Mucosa of stomach (tissue), 1 donor: ENCODE measurements around the gene RPL26.
"Not testable (repeated sequence)": the region's sequence is repeated elsewhere in the genome, so short reads cannot be mapped to it uniquely, and the experiment has no call there.

Experiments
- H3K27me3 ChIP-seq: one replicate; pipeline ENCODE4 v1.7.0; 2013; ENCODE audit warnings: mild to moderate bottlenecking, low read length; ENCODE audit not compliant: control insufficient read depth, insufficient read depth
- H3K36me3 ChIP-seq: one replicate; pipeline ENCODE4 v1.7.0; 2013; ENCODE audit warnings: low read length; ENCODE audit not compliant: control insufficient read depth, insufficient read depth
- H3K4me1 ChIP-seq: one replicate; pipeline ENCODE4 v1.7.0; 2013; ENCODE audit warnings: mild to moderate bottlenecking, low read length; ENCODE audit not compliant: control insufficient read depth, insufficient read depth
- H3K4me3 ChIP-seq: one replicate; pipeline ENCODE4 v1.7.0; 2013; ENCODE audit warnings: low read length
- H3K9ac ChIP-seq: one replicate; pipeline ENCODE4 v1.7.0; 2013; ENCODE audit warnings: mild to moderate bottlenecking, low read length, moderate library complexity
- H3K9me3 ChIP-seq: one replicate; pipeline ENCODE4 v1.7.0; 2013; ENCODE audit warnings: mild to moderate bottlenecking, low read length, moderate library complexity; ENCODE audit not compliant: control insufficient read depth
- donor health status: Pancreatic carcinoma.

Gene RPL26

GRCh38 chr17:8376271-8377067, 6.5 kb downstream of the RPL26 start, which contains the start of gene KRABD2:
Gene KRABD2 (minus strand): TSS chr17:8376704.
- peak within 1 kb of the TSS; percentile 56 for H3K4me3 ChIP-seq
- no peaks in the 10 kb centered on the region for H3K9me3 ChIP-seq
- peak within 1 kb of the TSS; percentile 64 for H3K9ac ChIP-seq
- no peaks in the 10 kb centered on the region for H3K27me3 ChIP-seq
- H3K4me1 ChIP-seq: peaks cover 25% of the 10 kb centered on the region
- peaks cover 9% of the 10 kb centered on the region for H3K36me3 ChIP-seq

- Histone ChIP-seq H3K9ac (peak overlapping the region; percentile 64), H3K27me3 (no peaks in the 10 kb centered on the region), H3K9me3 (no peaks in the 10 kb centered on the region), H3K36me3 (peaks cover 9% of the 10 kb centered on the region), H3K4me1 (peaks cover 18% of the 10 kb centered on the region), H3K4me3 (peak overlapping the region; percentile 56)
These were observed 7.2 kb downstream of the RPL26 start for GRCh38 chr17:8375738-8376259.

GRCh38 chr17:8373856-8374255, 9.1 kb downstream of the RPL26 start:
- H3K4me1 ChIP-seq: peaks cover 14% of the 10 kb centered on the region
- H3K4me3 ChIP-seq: not testable (repeated sequence)

DNA sequence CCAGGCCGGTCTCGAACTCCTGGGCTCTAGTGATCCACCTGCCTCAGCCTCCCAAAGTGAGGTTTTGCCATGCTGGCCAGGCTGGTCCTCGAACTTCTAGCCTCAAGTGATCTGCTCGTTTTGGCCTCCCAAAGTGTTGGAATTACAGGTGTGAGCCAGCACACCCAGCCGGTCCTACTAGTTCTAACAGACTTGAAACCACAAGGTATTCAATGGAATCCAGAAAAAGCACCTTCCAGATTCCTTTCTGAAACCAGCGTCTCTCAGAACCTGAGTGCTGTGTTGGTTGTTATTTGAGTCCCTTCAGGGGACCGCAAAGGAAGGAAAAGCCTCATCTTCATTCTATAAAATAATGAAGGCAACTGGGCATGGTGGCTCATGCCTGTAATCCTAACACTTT, 10.6 kb downstream of the RPL26 start:
- H3K36me3 ChIP-seq: peaks cover 4% of the 10 kb centered on the region
- no peak overlapping the region for H3K4me3 ChIP-seq
- H3K27me3 ChIP-seq: no peaks in the 10 kb centered on the region
- no peaks in the 10 kb centered on the region for H3K9me3 ChIP-seq
- peaks cover 14% of the 10 kb centered on the region for H3K4me1 ChIP-seq
- H3K9ac ChIP-seq: no peak overlapping the region

More at GRCh38 chr17:8373856-8374255, 9.1 kb downstream of the RPL26 start:
- not testable (repeated sequence) for H3K36me3 ChIP-seq, H3K9me3 ChIP-seq, H3K9ac ChIP-seq, H3K27me3 ChIP-seq

GRCh38 chr17:8371786-8372185, 11.2 kb downstream of the RPL26 start:
- Histone ChIP-seq H3K4me3 (no peak overlapping the region), H3K9me3 (no peaks in the 10 kb centered on the region), H3K36me3 (peaks cover under 1% of the 10 kb centered on the region), H3K4me1 (peaks cover 10% of the 10 kb centered on the region), H3K9ac (no peak overlapping the region), H3K27me3 (no peaks in the 10 kb centered on the region)

- H3K4me3 ChIP-seq: no peak overlapping the region
- H3K4me1 ChIP-seq: no peaks in the 10 kb centered on the region
- no peaks in the 10 kb centered on the region for H3K27me3 ChIP-seq
- H3K9me3 ChIP-seq: no peaks in the 10 kb centered on the region
- no peak overlapping the region for H3K9ac ChIP-seq
- H3K36me3 ChIP-seq: no peaks in the 10 kb centered on the region
These were observed 13.0 kb downstream of the RPL26 start for GRCh38 chr17:8369944-8370343.

DNA sequence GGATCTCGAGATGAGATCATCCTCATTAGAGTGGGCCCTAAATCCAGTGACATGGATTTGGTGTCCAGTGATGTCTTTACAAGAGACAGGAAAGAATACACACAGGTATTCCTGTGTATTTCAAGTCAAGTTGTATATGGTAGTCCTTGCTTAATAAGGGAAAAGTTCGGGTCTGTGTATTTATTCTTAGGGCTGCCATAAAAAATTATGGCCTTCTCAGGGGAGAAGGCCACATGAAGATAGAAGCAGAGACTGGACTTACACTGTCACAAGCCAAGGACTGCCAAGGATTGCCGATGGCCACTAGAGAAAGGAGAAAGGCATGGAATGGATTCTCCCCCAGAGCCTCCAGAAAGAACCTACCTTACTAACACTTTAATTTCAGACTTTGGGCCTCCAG, 14.8 kb downstream of the RPL26 start:
- Histone ChIP-seq H3K9me3 (no peaks in the 10 kb centered on the region), H3K27me3 (no peaks in the 10 kb centered on the region), H3K36me3 (no peaks in the 10 kb centered on the region), H3K4me1 (no peaks in the 10 kb centered on the region), H3K9ac (no peak overlapping the region), H3K4me3 (no peak overlapping the region)

- H3K9ac ChIP-seq: no peak overlapping the region
- no peaks in the 10 kb centered on the region for H3K27me3 ChIP-seq
- no peak overlapping the region for H3K4me3 ChIP-seq
- H3K9me3 ChIP-seq: no peaks in the 10 kb centered on the region
- no peaks in the 10 kb centered on the region for H3K4me1 ChIP-seq
- no peaks in the 10 kb centered on the region for H3K36me3 ChIP-seq
These were observed 16.8 kb downstream of the RPL26 start for GRCh38 chr17:8366231-8366630.

- Histone ChIP-seq H3K9me3 (no peaks in the 10 kb centered on the region), H3K4me3 (no peak overlapping the region), H3K9ac (no peak overlapping the region), H3K4me1 (no peaks in the 10 kb centered on the region), H3K27me3 (no peaks in the 10 kb centered on the region), H3K36me3 (no peaks in the 10 kb centered on the region)
These were observed 17.9 kb downstream of the RPL26 start for GRCh38 chr17:8365143-8365542.

- H3K4me3 ChIP-seq: no peak overlapping the region
- H3K9ac ChIP-seq: no peak overlapping the region
These were observed 20.2 kb downstream of the RPL26 start for GRCh38 chr17:8362651-8363332.

DNA sequence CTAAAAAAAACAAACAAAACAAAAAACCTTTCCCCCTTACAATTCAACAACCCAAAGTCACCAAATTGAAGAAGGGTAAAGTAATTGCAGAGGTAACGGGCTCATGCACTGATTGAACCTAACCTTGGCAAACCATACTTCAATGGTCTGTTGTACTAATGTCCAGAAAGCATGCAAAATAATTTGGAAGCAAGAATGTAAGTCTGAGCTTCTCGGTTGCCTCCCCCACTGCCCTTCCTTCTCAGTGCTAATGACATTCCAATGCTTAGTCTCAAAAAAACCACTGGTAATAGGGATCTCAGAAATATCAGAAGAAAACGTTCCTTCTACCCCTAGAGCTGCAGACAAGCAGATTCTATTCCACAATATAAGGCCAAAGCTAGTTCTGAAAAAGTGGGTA, 22.2 kb downstream of the RPL26 start:
- no peaks in the 10 kb centered on the region for H3K9me3 ChIP-seq
- H3K4me3 ChIP-seq: no peak overlapping the region
- H3K9ac ChIP-seq: no peak overlapping the region
- no peaks in the 10 kb centered on the region for H3K36me3 ChIP-seq
- H3K4me1 ChIP-seq: no peaks in the 10 kb centered on the region
- H3K27me3 ChIP-seq: no peaks in the 10 kb centered on the region

More at GRCh38 chr17:8362651-8363332, 20.2 kb downstream of the RPL26 start:
- Histone ChIP-seq H3K27me3 (no peaks in the 10 kb centered on the region), H3K4me1 (no peaks in the 10 kb centered on the region), H3K9me3 (no peaks in the 10 kb centered on the region), H3K36me3 (no peaks in the 10 kb centered on the region)

- no peaks in the 10 kb centered on the region for H3K27me3 ChIP-seq
- H3K9ac ChIP-seq: no peak overlapping the region
These were observed 22.7 kb downstream of the RPL26 start for GRCh38 chr17:8360260-8360659.

More at GRCh38 chr17:8360260-8360659, 22.7 kb downstream of the RPL26 start:
- Histone ChIP-seq H3K9me3 (no peaks in the 10 kb centered on the region), H3K36me3 (no peaks in the 10 kb centered on the region), H3K4me1 (no peaks in the 10 kb centered on the region), H3K4me3 (no peak overlapping the region)
